NCI-H1417 (cell line): ENCODE data around the gene TMA7.
"Not testable (repeated sequence)": the region's sequence is repeated elsewhere in the genome, so short reads cannot be mapped to it uniquely, and the experiment has no call there.

Experiments used
- DNase-seq, 3 experiments: peaks; one replicate each; lab custom pipeline; 2025; lab: John Stamatoyannopoulos, UW

The TMA7 gene

DNA sequence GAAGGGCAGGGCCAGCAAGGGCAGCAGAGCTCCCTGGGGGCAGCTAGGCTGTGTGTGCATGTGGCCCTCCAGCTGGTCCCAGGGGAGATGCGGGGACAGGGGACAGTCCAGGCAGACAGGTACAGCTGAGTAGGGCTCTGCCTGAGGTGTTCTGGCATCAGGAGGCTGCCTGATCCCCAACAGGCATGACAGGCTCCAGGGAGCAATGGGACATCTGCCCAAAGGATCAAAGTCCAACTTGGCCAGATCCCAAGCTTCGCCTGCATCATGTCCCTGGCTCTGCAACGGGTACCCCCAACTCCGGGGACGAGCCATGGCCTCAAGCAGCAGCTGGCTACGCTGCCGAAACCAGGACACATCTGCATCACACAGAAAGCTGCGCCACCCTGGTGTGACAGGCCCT lies 28.3 kb downstream of the TMA7 start:
- DNase-seq, result no peak

DNA sequence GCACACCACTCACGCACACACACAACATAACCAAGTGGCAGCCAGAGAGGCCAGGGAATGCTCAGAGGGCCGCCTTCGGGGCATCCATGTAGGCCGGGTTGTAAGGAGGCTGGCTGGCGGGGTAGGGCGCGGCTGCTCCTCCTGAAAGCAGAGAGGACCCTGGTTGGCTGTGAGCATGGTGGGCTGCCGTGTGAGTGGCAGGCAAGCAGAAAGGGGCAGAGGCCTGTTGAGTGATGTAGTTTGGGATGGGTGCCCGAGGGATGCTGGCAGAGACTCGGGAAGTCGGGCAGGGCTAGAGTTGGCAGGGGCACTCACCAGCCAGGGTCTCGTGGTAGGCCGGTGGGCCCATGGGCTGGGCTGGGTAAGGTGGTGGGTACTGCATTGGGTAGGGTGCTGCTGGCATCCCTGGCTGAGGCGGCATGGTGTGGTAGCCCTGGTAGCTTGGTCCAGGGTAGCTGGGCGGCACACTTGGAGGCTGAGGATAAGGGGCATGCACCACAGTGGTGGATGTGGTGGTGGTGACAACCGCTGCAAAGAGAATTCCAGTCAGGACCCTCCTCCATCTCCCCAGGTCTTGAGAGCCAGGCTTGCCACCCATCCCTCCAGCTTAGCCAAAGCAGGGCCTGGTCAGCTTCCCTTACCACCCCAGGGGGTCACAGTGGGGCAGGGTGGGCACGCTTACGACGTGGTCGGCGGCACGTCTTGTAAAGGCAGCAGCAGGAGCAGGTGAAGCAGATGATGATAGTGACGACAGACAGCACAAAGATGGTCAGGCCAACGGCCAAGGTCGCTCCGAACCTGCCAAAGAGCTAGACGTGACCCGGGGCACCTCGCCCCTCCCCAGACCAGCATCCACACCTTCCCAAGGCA lies 29.2 kb downstream of the TMA7 start:
- DNase-seq, result no peak

- no peak for DNase-seq
Measured at GRCh38 chr3:48470286-48470685, 30.2 kb downstream of the TMA7 start.

- no peak for DNase-seq
Measured at GRCh38 chr3:48472673-48472922, 32.5 kb downstream of the TMA7 start.

GRCh38 chr3:48472923-48473616 lies 33.0 kb downstream of the TMA7 start:
- DNase-seq, result peak in 1 of 3 experiments; percentile 68

DNA sequence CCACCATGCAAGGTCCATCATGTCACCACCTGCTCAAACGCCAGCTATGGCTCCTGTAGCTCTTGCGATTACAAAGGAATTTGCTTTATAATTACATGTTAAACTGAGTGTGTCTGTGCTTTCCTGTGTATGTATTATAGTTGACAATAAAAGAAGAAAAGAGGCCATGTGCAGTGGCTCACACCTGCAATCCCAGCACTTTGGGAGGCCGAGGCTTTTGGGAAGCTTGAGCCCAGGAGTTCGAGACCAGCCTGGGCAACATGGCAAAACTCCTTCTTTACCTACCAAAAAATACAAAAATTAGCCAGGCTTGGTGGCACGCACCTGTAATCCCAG lies 33.5 kb downstream of the TMA7 start:
- peak in 2 of 3 experiments; percentile 8 to 10 for DNase-seq

DNA sequence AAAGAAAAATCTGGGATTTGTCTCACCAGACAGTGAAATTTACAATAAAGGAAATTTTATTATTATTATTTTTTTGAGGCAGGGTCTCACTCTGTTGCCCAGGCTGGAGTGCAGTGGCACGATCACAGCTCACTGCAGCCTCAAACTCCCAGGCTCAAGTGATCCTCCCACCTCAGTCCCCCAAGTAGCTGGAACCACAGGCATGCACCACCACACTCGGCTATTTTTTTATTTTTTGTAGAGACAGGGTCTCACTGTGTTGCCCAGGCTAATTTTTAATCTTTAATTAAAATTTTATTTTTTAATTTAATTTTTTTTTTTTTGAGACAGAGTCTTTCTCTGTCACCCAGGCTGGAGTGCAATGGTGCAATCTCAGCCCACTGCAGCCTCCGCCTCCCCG lies 34.0 kb downstream of the TMA7 start:
- DNase-seq, result not testable (repeated sequence)

DNA sequence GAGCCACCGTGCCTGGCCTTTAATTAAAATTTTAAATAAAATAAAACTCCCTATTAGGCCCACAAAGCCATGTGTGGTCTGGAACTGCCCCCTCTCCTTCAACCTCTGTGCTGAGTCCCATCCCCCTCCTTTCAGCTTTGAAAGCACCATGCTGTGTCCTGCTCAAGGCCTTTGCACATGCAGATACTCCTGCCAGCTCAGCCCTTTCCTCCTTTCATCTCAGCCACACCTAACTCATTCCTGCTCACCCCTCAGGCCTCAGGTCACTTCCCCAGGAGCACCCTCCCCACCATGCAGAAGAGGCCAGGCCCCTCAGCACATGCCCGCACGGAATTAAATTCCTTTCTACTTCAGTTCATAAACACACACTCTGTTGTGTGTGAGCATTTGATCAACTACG lies 34.6 kb downstream of the TMA7 start:
- DNase-seq, result no peak

- DNase-seq, result no peak
Measured at GRCh38 chr3:48475188-48475587, 35.1 kb downstream of the TMA7 start.

GRCh38 chr3:48476426-48477053 lies 36.5 kb downstream of the TMA7 start:
- peak in 2 of 3 experiments; percentile 76 to 86 for DNase-seq

GRCh38 chr3:48477959-48478520 lies 38.0 kb downstream of the TMA7 start:
- DNase-seq, result no peak

GRCh38 chr3:48478626-48479555 lies 38.8 kb downstream of the TMA7 start:
- DNase-seq, result peak in 1 of 3 experiments; percentile 23

DNA sequence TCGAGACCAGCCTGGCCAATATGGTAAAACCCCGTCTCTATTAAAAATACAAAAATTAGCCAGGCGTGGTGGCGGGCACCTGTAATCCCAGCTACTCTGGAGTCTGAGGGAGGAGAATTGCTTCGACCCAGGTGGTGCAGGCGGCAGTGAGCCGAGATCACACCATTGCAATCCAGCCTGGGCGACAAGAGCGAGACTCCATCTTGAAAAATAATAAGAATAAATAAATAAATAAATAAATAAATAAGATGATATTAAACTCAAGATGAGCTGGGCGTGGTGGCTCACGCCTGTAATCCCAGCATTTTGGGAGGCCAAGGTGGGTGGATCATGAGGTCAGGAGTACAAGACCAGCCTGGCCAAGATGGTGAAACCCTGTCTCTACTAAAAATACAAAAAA lies 40.8 kb downstream of the TMA7 start:
- not testable (repeated sequence) for DNase-seq

- not testable (repeated sequence) for DNase-seq
Measured at GRCh38 chr3:48482822-48483221, 42.8 kb downstream of the TMA7 start.

DNA sequence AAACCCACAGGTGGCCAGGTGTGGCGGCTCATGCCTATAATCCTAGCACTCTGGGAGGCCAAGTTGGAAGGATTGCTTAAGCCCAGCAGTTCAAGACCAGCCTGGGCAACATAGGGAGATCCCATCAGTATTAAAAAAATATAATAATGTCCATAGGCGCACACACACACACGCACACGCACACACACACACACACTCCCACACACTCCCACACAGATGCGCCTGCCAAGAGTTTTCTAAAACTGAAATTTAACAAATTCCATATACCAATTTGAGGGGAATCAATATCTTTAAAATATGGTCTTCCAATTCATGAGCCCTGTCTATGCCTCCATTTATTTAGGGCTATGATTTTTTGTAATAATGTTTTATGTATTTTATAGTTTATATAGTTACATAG lies 46.9 kb downstream of the TMA7 start:
- DNase-seq, result no peak

DNA sequence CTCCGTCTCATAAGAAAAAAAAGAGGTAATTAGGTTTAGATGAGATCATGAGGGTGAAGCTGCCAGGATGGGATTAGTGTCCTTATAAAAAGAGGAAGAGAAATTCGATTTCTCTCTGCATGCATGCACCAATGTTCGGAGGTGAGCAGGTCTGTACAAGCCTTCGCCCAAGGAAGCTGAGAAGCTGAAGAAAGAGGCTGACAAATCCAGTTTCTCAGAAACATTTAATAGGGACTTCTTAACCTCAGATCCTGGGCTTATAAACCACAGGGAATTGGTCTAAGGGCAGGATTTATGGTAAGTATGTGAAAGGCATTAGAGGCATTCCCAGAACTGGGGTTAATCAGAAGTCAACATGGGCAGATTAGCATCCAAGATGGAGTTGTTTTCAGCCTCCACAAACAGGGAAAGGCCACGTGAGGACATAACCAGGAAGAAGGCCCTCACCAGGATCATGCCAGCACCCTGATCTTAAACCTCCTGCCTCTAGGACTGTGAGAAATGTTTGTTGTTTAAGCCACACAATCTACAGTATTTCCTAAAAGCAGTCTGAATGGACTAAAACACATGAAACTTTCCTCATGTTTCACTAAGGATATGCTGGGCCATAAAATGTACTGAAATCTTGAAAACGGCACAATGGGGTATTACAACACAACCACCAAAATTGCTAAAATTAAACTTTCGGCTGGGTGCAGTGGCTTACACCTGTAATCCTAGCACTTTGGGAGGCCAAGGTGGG lies 52.6 kb downstream of the TMA7 start:
- DNase-seq, result no peak

GRCh38 chr3:48493203-48493501 lies 53.1 kb downstream of the TMA7 start:
- DNase-seq, result no peak
